ENCODE data around the gene LRRC39. TPM values are rescaled to one million over a fixed set of nuclear protein-coding genes. Genes with fewer than 3 reads are reported as not detected.

Gene LRRC39
- total and polyA plus RNA-seq, 4 donors, result 0.12 to 1.4 (median 0.39) TPM

DNA sequence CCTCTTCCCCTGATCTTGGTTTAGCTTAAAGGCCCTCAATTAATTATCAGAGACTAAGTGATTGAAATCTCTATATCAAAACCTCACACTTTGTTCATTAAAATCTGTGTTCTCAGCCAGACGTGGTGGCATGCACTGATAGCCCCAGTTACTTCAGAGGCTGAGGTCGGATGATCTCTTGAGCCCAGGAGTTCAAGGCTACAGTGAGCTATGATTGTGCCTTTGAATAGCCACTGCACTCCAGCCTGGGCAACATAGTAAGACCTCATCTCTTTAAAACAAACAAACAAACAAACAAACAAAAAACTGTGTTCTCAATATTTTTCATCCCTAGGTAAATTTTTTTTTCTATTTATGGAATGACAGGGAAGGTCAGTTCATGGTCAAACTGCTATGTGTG is 26.4 kb downstream of the LRRC39 start:
- Histone ChIP-seq H3K4me1 (ENCODE audit: control insufficient read depth in 4 of 4, insufficient read depth in 4 of 4, low read length in 3 of 4) (no peaks in the 10 kb centered on the region), H3K9ac (ENCODE audit: low read depth in 1 of 2, low read length in 2 of 2) (no peak overlapping the region), H3K4me3 (ENCODE audit: low read depth in 1 of 3, low read length in 3 of 3) (no peak overlapping the region), H3K9me3 (ENCODE audit: control insufficient read depth in 4 of 4, low read length in 3 of 4) (no peaks in the 10 kb centered on the region), H3K27me3 (ENCODE audit: control insufficient read depth in 4 of 4, insufficient read depth in 4 of 4, low read length in 3 of 4) (no peaks in the 10 kb centered on the region), H3K36me3 (ENCODE audit: control insufficient read depth in 4 of 4, insufficient read depth in 3 of 4, low read depth in 1 of 4, low read length in 3 of 4) (peaks cover 0 to 17% (median 16%) of the 10 kb centered on the region in 4 donors), H3K27ac (ENCODE audit: low read depth in 1 of 2, low read length in 2 of 2) (no peak overlapping the region)
- 68% methylated on average over 2 of the region's 2 CpGs for WGBS
- no peak for DNase-seq (ENCODE audit: low spot score)
- TF ChIP-seq RAD21 (IDR thresholded peaks at IDR 0.05), result no peak
- no peak for TF ChIP-seq YY1 (IDR thresholded peaks at IDR 0.05)
- TF ChIP-seq, protein P1, sequence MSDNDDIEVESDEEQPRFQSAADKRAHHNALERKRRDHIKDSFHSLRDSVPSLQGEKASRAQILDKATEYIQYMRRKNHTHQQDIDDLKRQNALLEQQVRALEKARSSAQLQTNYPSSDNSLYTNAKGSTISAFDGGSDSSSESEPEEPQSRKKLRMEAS (IDR thresholded peaks at IDR 0.05), result no peak
- no peak for TF ChIP-seq TAF1 (conservative IDR thresholded peaks at IDR 0.05)
- TF ChIP-seq, protein P2, sequence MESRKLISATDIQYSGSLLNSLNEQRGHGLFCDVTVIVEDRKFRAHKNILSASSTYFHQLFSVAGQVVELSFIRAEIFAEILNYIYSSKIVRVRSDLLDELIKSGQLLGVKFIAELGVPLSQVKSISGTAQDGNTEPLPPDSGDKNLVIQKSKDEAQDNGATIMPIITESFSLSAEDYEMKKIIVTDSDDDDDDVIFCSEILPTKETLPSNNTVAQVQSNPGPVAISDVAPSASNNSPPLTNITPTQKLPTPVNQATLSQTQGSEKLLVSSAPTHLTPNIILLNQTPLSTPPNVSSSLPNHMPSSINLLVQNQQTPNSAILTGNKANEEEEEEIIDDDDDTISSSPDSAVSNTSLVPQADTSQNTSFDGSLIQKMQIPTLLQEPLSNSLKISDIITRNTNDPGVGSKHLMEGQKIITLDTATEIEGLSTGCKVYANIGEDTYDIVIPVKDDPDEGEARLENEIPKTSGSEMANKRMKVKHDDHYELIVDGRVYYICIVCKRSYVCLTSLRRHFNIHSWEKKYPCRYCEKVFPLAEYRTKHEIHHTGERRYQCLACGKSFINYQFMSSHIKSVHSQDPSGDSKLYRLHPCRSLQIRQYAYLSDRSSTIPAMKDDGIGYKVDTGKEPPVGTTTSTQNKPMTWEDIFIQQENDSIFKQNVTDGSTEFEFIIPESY (IDR thresholded peaks at IDR 0.05), result no peak
- no peak for TF ChIP-seq SP1 (IDR thresholded peaks at IDR 0.05)
- no peak for TF ChIP-seq NR2F2 (IDR thresholded peaks at IDR 0.05)
- no peak for TF ChIP-seq HNF4A (conservative IDR thresholded peaks at IDR 0.05)
- TF ChIP-seq, protein P3, sequence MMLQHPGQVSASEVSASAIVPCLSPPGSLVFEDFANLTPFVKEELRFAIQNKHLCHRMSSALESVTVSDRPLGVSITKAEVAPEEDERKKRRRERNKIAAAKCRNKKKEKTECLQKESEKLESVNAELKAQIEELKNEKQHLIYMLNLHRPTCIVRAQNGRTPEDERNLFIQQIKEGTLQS (IDR thresholded peaks at IDR 0.05), result no peak
- TF ChIP-seq FOXA2 (IDR thresholded peaks at IDR 0.05), result no peak
- TF ChIP-seq JUND (IDR thresholded peaks at IDR 0.05), result no peak
- TF ChIP-seq RXRA (IDR thresholded peaks at IDR 0.05), result no peak
- TF ChIP-seq EGR1 (IDR thresholded peaks at IDR 0.05; ENCODE audit: low read depth in 2 of 2), result no peak
- no peak for TF ChIP-seq FOXA1 (IDR thresholded peaks at IDR 0.05)
- no peak for TF ChIP-seq HNF4G (IDR thresholded peaks at IDR 0.05)
- TF ChIP-seq, protein P4, sequence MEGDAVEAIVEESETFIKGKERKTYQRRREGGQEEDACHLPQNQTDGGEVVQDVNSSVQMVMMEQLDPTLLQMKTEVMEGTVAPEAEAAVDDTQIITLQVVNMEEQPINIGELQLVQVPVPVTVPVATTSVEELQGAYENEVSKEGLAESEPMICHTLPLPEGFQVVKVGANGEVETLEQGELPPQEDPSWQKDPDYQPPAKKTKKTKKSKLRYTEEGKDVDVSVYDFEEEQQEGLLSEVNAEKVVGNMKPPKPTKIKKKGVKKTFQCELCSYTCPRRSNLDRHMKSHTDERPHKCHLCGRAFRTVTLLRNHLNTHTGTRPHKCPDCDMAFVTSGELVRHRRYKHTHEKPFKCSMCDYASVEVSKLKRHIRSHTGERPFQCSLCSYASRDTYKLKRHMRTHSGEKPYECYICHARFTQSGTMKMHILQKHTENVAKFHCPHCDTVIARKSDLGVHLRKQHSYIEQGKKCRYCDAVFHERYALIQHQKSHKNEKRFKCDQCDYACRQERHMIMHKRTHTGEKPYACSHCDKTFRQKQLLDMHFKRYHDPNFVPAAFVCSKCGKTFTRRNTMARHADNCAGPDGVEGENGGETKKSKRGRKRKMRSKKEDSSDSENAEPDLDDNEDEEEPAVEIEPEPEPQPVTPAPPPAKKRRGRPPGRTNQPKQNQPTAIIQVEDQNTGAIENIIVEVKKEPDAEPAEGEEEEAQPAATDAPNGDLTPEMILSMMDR (IDR thresholded peaks at IDR 0.05; ENCODE audit: low read depth, low read length, missing input control), result no peak
- TF ChIP-seq GABPA (IDR thresholded peaks at IDR 0.05 in 1 of 2, conservative IDR thresholded peaks at IDR 0.05 in 1 of 2), result no peak

DNA sequence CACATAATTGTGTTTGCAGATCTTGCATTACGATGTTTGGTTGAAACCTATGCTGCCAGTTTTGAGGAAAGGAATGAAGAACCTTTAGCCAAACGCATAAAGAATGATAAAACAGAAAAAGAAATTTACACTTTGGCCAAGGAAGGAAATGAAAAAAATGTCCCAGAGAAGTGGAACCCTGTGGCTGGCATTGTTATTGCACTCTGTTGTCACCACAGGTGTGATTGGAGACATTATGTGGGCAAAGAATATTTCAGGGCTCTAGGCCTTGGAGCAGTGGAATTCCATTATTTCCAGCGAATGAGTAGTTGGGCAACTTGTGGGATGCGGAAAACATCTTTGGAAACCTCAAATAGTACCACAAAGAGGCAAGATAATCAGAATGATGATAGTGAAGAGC is 30.2 kb downstream of the LRRC39 start:
- H3K4me3 ChIP-seq (ENCODE audit: low read depth in 1 of 3, low read length in 3 of 3), result no peak overlapping the region
- DNase-seq (ENCODE audit: low spot score), result no peak
- H3K9ac ChIP-seq (ENCODE audit: low read depth in 1 of 2, low read length in 2 of 2), result no peak overlapping the region
- peaks cover 0 to 50% (median 47%) of the 10 kb centered on the region in 4 donors for H3K36me3 ChIP-seq (ENCODE audit: control insufficient read depth in 4 of 4, insufficient read depth in 3 of 4, low read depth in 1 of 4, low read length in 3 of 4)
- WGBS, result 93% methylated on average over 4 of the region's 4 CpGs
- H3K27ac ChIP-seq (ENCODE audit: low read depth in 1 of 2, low read length in 2 of 2), result no peak overlapping the region
- no peaks in the 10 kb centered on the region for H3K4me1 ChIP-seq (ENCODE audit: control insufficient read depth in 4 of 4, insufficient read depth in 4 of 4, low read length in 3 of 4)
- H3K9me3 ChIP-seq (ENCODE audit: control insufficient read depth in 4 of 4, low read length in 3 of 4), result no peaks in the 10 kb centered on the region
- H3K27me3 ChIP-seq (ENCODE audit: control insufficient read depth in 4 of 4, insufficient read depth in 4 of 4, low read length in 3 of 4), result no peaks in the 10 kb centered on the region
- TF ChIP-seq RAD21 (IDR thresholded peaks at IDR 0.05) (no peak), FOXA1 (IDR thresholded peaks at IDR 0.05) (no peak), JUND (IDR thresholded peaks at IDR 0.05) (no peak), HNF4A (conservative IDR thresholded peaks at IDR 0.05) (no peak), TAF1 (conservative IDR thresholded peaks at IDR 0.05) (no peak), SP1 (IDR thresholded peaks at IDR 0.05) (no peak), HNF4G (IDR thresholded peaks at IDR 0.05) (no peak), FOXA2 (IDR thresholded peaks at IDR 0.05) (no peak), YY1 (IDR thresholded peaks at IDR 0.05) (no peak), RXRA (IDR thresholded peaks at IDR 0.05) (no peak), EGR1 (IDR thresholded peaks at IDR 0.05; ENCODE audit: low read depth in 2 of 2) (no peak), GABPA (IDR thresholded peaks at IDR 0.05 in 1 of 2, conservative IDR thresholded peaks at IDR 0.05 in 1 of 2) (no peak), NR2F2 (IDR thresholded peaks at IDR 0.05) (no peak)
- TF ChIP-seq, protein P4 (IDR thresholded peaks at IDR 0.05; ENCODE audit: low read depth, low read length, missing input control), result no peak
- TF ChIP-seq, protein P1 (IDR thresholded peaks at IDR 0.05), result no peak
- TF ChIP-seq, protein P2 (IDR thresholded peaks at IDR 0.05), result no peak
- TF ChIP-seq, protein P5, sequence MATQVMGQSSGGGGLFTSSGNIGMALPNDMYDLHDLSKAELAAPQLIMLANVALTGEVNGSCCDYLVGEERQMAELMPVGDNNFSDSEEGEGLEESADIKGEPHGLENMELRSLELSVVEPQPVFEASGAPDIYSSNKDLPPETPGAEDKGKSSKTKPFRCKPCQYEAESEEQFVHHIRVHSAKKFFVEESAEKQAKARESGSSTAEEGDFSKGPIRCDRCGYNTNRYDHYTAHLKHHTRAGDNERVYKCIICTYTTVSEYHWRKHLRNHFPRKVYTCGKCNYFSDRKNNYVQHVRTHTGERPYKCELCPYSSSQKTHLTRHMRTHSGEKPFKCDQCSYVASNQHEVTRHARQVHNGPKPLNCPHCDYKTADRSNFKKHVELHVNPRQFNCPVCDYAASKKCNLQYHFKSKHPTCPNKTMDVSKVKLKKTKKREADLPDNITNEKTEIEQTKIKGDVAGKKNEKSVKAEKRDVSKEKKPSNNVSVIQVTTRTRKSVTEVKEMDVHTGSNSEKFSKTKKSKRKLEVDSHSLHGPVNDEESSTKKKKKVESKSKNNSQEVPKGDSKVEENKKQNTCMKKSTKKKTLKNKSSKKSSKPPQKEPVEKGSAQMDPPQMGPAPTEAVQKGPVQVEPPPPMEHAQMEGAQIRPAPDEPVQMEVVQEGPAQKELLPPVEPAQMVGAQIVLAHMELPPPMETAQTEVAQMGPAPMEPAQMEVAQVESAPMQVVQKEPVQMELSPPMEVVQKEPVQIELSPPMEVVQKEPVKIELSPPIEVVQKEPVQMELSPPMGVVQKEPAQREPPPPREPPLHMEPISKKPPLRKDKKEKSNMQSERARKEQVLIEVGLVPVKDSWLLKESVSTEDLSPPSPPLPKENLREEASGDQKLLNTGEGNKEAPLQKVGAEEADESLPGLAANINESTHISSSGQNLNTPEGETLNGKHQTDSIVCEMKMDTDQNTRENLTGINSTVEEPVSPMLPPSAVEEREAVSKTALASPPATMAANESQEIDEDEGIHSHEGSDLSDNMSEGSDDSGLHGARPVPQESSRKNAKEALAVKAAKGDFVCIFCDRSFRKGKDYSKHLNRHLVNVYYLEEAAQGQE (IDR thresholded peaks at IDR 0.05), result no peak
